Tibial nerve (tissue), 4 donors: ENCODE data around the gene TIMM13. TPM values are rescaled to one million over a fixed set of nuclear protein-coding genes. Genes with fewer than 3 reads are reported as not detected.

Experiments used
- DNase-seq, 2 donors: peaks; one replicate each; pipeline ENCODE4 v3.0.0-alpha.2; 2019; ENCODE audit warnings: low spot score in 2 of 2
- H3K27ac ChIP-seq, 4 donors: fragments of 200-600 bp; sonication (generic) in 3 of 4; one replicate each; pipeline ENCODE4 v1.5.1; 2017 to 2019; ENCODE audit warnings: mild to moderate bottlenecking in 1 of 4
- H3K27me3 ChIP-seq, 2 donors: fragments of 200-600 bp; sonication (generic) in 1 of 2; one replicate each; pipeline versions ENCODE4 v1.5.1 to v1.6.0; 2017 to 2019
- H3K36me3 ChIP-seq, 3 donors: fragments of 200-600 bp; sonication (generic); one replicate each; pipeline ENCODE4 v1.5.1; 2018 to 2019
- H3K4me1 ChIP-seq, 4 donors: fragments of 200-600 bp; sonication (generic) in 3 of 4; one replicate each; pipeline ENCODE4 v1.5.1; 2017 to 2019
- H3K4me3 ChIP-seq, 4 donors: fragments of 200-600 bp; sonication (generic) in 3 of 4; one replicate each; pipeline ENCODE4 v1.5.1; 2017 to 2019; ENCODE audit warnings: mild to moderate bottlenecking in 1 of 4, moderate library complexity in 1 of 4
- H3K9me3 ChIP-seq, 4 donors: fragments of 200-600 bp; sonication (generic) in 3 of 4; one replicate each; pipeline ENCODE4 v1.5.1; 2017 to 2019
- CTCF ChIP-seq, 5 experiments: fragments of 200-600 bp in 3 of 5; fragments of 450-650 bp in 2 of 5; sonication (generic) in 3 of 5; IDR thresholded peaks; one replicate each; pipeline ENCODE4 v1.5.1; 2016 to 2019; ENCODE audit warnings: antibody characterized with exemption in 5 of 5, mild to moderate bottlenecking in 3 of 5, moderate library complexity in 2 of 5
- EP300 ChIP-seq, 2 donors: sonication (generic); formaldehyde crosslinking; IDR thresholded peaks; one replicate each; pipeline ENCODE4 v1.6.1; 2017; ENCODE audit warnings: antibody characterized with exemption in 2 of 2, mild to moderate bottlenecking in 1 of 2
- POLR2A ChIP-seq, 2 donors: fragments of 450-650 bp; IDR thresholded peaks; one replicate each; pipeline ENCODE4 v1.6.1; 2017; ENCODE audit warnings: antibody characterized with exemption in 2 of 2, mild to moderate bottlenecking in 2 of 2, moderate library complexity in 2 of 2
- WGBS, 2 donors: methylation state at CpG; one replicate each; pipeline ENCODE4 v1.1.5; 2018; 5-methylcytosine and 5-hydroxymethylcytosine counted together
- total RNA-seq, 4 donors: library from RNA; depleted of rRNA; stranded (reverse); fragments of >200 nt; gene quantifications; one replicate each; pipeline ENCODE4 v1.1.0, GENCODE V29; 2016

The TIMM13 gene
- total RNA-seq, 4 donors from 2014 or later, result 28.8 to 48.9 (median 32.3) TPM

- H3K27ac ChIP-seq, result no peak overlapping the region
- peaks cover 0 to 23% (median 0%) of the 10 kb centered on the region in 3 donors for H3K36me3 ChIP-seq
- no peaks in the 10 kb centered on the region for H3K27me3 ChIP-seq
- 78 to 84% methylated on average over 10 to 17 of the region's 19 CpGs for WGBS, 2 donors
- no peak for DNase-seq
- H3K4me1 ChIP-seq, result no peaks in the 10 kb centered on the region
- peaks cover 0 to 9% (median 0%) of the 10 kb centered on the region in 4 donors for H3K9me3 ChIP-seq
- TF ChIP-seq CTCF (IDR thresholded peaks at IDR 0.05) (no peak), EP300 (IDR thresholded peaks at IDR 0.05) (no peak), POLR2A (IDR thresholded peaks at IDR 0.05) (no peak)
- no peak overlapping the region for H3K4me3 ChIP-seq
Measured at GRCh38 chr19:2416321-2417097, 10.9 kb downstream of the TIMM13 start.

GRCh38 chr19:2415973-2416319 lies 11.4 kb downstream of the TIMM13 start:
- Histone ChIP-seq H3K9me3 (peaks cover 0 to 9% (median 0%) of the 10 kb centered on the region in 4 donors), H3K4me3 (no peak overlapping the region), H3K27ac (no peak overlapping the region), H3K36me3 (peaks cover 0 to 23% (median 0%) of the 10 kb centered on the region in 3 donors), H3K27me3 (no peaks in the 10 kb centered on the region), H3K4me1 (no peaks in the 10 kb centered on the region)
- no peak for TF ChIP-seq CTCF (IDR thresholded peaks at IDR 0.05)
- TF ChIP-seq EP300 (IDR thresholded peaks at IDR 0.05), result no peak
- no peak for TF ChIP-seq POLR2A (IDR thresholded peaks at IDR 0.05)
- WGBS, 2 donors, result 60 to 65% methylated on average over 5 to 6 of the region's 6 CpGs
- no peak for DNase-seq

DNA sequence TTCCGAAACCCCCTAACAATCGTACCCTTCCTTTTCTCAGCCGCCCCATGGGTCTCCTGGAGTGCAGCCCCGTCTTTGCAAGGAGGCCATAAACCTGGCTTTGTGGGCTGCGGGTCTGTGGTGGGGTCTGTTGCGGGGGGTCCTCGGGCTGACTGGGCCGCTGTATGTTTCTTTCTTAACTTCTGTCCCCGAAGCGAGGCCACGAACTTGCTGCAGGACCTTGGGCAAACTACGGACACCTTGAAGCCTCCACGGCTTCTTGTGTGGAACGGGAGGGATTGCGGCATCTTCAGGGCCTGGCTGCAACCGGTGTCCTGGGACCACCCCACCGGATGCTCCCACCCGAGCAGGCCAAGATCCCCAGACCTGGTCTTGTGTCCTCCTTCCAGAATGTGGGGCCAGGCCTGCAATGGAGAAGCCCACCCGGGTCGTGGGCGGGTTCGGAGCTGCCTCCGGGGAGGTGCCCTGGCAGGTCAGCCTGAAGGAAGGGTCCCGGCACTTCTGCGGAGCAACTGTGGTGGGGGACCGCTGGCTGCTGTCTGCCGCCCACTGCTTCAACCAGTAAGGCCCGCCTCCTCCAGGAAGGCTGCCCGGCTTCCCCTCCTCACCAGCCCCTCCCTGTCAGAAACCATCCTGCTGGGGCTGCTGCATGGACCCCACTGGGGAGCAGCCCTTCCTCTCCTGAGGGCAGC lies 12.0 kb downstream of the TIMM13 start:
- Histone ChIP-seq H3K9me3 (peaks cover 0 to 9% (median 0%) of the 10 kb centered on the region in 4 donors), H3K27ac (no peak overlapping the region), H3K4me1 (no peaks in the 10 kb centered on the region), H3K36me3 (peaks cover 0 to 23% (median 0%) of the 10 kb centered on the region in 3 donors), H3K27me3 (no peaks in the 10 kb centered on the region), H3K4me3 (no peak overlapping the region)
- 71 to 76% methylated on average over 24 to 25 of the region's 29 CpGs for WGBS, 2 donors
- DNase-seq, result no peak
- TF ChIP-seq POLR2A (IDR thresholded peaks at IDR 0.05) (no peak), CTCF (IDR thresholded peaks at IDR 0.05) (no peak), EP300 (IDR thresholded peaks at IDR 0.05) (no peak)

GRCh38 chr19:2413629-2414028 lies 13.8 kb downstream of the TIMM13 start:
- H3K36me3 ChIP-seq, result peaks cover 0 to 23% (median 0%) of the 10 kb centered on the region in 3 donors
- peaks cover 0 to 5% of the 10 kb centered on the region in 2 donors for H3K27me3 ChIP-seq
- WGBS, 2 donors, result 91% methylated on average over 6 to 15 of the region's 16 CpGs
- no peak overlapping the region for H3K27ac ChIP-seq
- TF ChIP-seq CTCF (IDR thresholded peaks at IDR 0.05) (no peak), EP300 (IDR thresholded peaks at IDR 0.05) (no peak), POLR2A (IDR thresholded peaks at IDR 0.05) (no peak)
- no peak overlapping the region for H3K4me3 ChIP-seq
- H3K4me1 ChIP-seq, result no peaks in the 10 kb centered on the region
- DNase-seq, result no peak
- H3K9me3 ChIP-seq, result peaks cover 0 to 14% (median 0%) of the 10 kb centered on the region in 4 donors

DNA sequence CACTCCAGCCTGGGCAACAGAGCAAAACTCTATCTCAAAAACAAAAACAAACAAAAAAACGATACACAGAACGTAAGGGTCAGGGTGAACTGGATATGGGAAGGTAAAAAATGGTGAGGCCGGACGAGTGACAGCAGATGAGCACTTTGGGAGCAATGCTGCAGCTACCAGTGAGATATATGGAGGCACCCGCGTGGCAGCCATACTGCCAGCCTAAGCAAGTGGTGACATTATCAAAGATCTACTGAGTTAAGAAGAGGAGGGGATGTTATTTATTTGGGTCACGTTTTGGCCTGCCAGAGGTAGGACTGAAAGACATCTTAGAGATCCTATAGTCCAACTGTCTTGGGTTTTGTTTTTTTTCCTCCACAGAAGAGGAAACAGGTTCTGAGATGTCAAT lies 14.2 kb downstream of the TIMM13 start:
- Histone ChIP-seq H3K9me3 (peaks cover 0 to 14% (median 0%) of the 10 kb centered on the region in 4 donors), H3K4me3 (no peak overlapping the region), H3K27me3 (peaks cover 0 to 5% of the 10 kb centered on the region in 2 donors), H3K4me1 (no peaks in the 10 kb centered on the region), H3K36me3 (peaks cover 0 to 23% (median 0%) of the 10 kb centered on the region in 3 donors), H3K27ac (no peak overlapping the region)
- TF ChIP-seq CTCF (IDR thresholded peaks at IDR 0.05) (no peak), EP300 (IDR thresholded peaks at IDR 0.05) (no peak), POLR2A (IDR thresholded peaks at IDR 0.05) (no peak)
- no peak for DNase-seq
- whole genome bisulfite sequencing, 2 donors, result 72 to 87% methylated on average over 7 of the region's 7 CpGs
